ENCODE results near the gene XAGE1B.
"Not testable (repeated sequence)": the region's sequence is repeated elsewhere in the genome, so short reads cannot be mapped to it uniquely, and the experiment has no call there.

Gene XAGE1B

GRCh38 chrX:52511126-52511525 is 5.7 kb downstream of the XAGE1B start:
- DNase-seq (ENCODE audit: low read depth); H3K4me3 ChIP-seq (ENCODE audit: low read depth, low read length): not testable (repeated sequence)

GRCh38 chrX:52509916-52510315 is 6.9 kb downstream of the XAGE1B start:
- H3K4me3 ChIP-seq (ENCODE audit: low read depth, low read length), result no peak overlapping the region
- DNase-seq (ENCODE audit: low read depth), result no peak
- no peak for TF ChIP-seq CTCF (IDR thresholded peaks at IDR 0.05; ENCODE audit: control insufficient read depth, extremely low read depth, insufficient read depth)

- TF ChIP-seq CTCF (IDR thresholded peaks at IDR 0.05; ENCODE audit: control insufficient read depth, extremely low read depth, insufficient read depth), result no peak
- DNase-seq (ENCODE audit: low read depth), result no peak
- H3K4me3 ChIP-seq (ENCODE audit: low read depth, low read length), result no peak overlapping the region
Measured at GRCh38 chrX:52507331-52507730, 9.5 kb downstream of the XAGE1B start.

- TF ChIP-seq CTCF (IDR thresholded peaks at IDR 0.05; ENCODE audit: control insufficient read depth, extremely low read depth, insufficient read depth), result no peak
- no peak overlapping the region for H3K4me3 ChIP-seq (ENCODE audit: low read depth, low read length)
- no peak for DNase-seq (ENCODE audit: low read depth)
Measured at GRCh38 chrX:52504551-52504950, 12.3 kb downstream of the XAGE1B start.

- not testable (repeated sequence) for DNase-seq (ENCODE audit: low read depth); H3K4me3 ChIP-seq (ENCODE audit: low read depth, low read length)
Measured at GRCh38 chrX:52501362-52501761, 15.5 kb downstream of the XAGE1B start.

- DNase-seq (ENCODE audit: low read depth); H3K4me3 ChIP-seq (ENCODE audit: low read depth, low read length): not testable (repeated sequence)
Measured at GRCh38 chrX:52496419-52496772, 20.5 kb downstream of the XAGE1B start.

GRCh38 chrX:52495545-52496418 is 21.1 kb downstream of the XAGE1B start, which contains the start of gene XAGE1A:
Gene XAGE1A, plus strand, starts transcription at chrX:52495808. Its CDS starts 1,554 bp downstream, at chrX:52497362.
- not testable (repeated sequence) for H3K4me3 ChIP-seq (ENCODE audit: low read depth, low read length); DNase-seq (ENCODE audit: low read depth)

GRCh38 chrX:52471301-52471700 is 45.6 kb downstream of the XAGE1B start:
- DNase-seq (ENCODE audit: low read depth); H3K4me3 ChIP-seq (ENCODE audit: low read depth, low read length): not testable (repeated sequence)
